Brain microvascular endothelial cell (primary cell): ENCODE measurements around the gene RHOA.

Experiments
- DNase-seq: peaks from one replicate; pipeline ENCODE4 v3.0.0-alpha.2; 2020
- H3K27ac ChIP-seq: fragments of 250-450 bp; sonication (Bioruptor Pico); 2 replicates; pipeline ENCODE4 v1.5.1; 2020; ENCODE audit warnings: mild to moderate bottlenecking, moderate library complexity
- H3K27me3 ChIP-seq: fragments of 250-450 bp; sonication (Bioruptor Pico); replicated peaks from 2 replicates; pipeline ENCODE4 v1.5.1; 2020; ENCODE audit warnings: mild to moderate bottlenecking
- H3K36me3 ChIP-seq: fragments of 250-450 bp; sonication (Bioruptor Pico); replicated peaks from 2 replicates; pipeline ENCODE4 v1.5.1; 2020; ENCODE audit warnings: mild to moderate bottlenecking
- H3K4me3 ChIP-seq: 2 replicates; pipeline ENCODE4 v1.5.1; 2011; ENCODE audit warnings: low read depth, mild to moderate bottlenecking, control low read depth, low read length, moderate library complexity
- CTCF ChIP-seq: IDR thresholded peaks from 2 replicates; pipeline ENCODE4 v1.5.1; 2011; ENCODE audit warnings: low read depth, mild to moderate bottlenecking, moderate library complexity, low read length, control low read depth, inconsistent platforms; ENCODE audit errors: missing control alignments
- in situ Hi-C: cut with HindIII; loops from 2 replicates; pipeline ENCODE4 v1.10.0; 2017; ENCODE audit warnings: low sequenced_read_pairs, low pct_ligation_motif_present

RHOA gene

GRCh38 chr3:49371946-49372345 is 39.8 kb downstream of the RHOA start:
- peaks cover 56% of the 10 kb centered on the region for H3K36me3 ChIP-seq

GRCh38 chr3:49370585-49371290 is 41.0 kb downstream of the RHOA start:
- Histone ChIP-seq H3K27ac (no peak overlapping the region), H3K36me3 (peaks cover 68% of the 10 kb centered on the region), H3K27me3 (no peaks in the 10 kb centered on the region), H3K4me3 (no peak overlapping the region)
- in situ Hi-C loops, result no loop called here
- no peak for TF ChIP-seq CTCF
- no peak for DNase-seq

More at GRCh38 chr3:49371946-49372345, 39.8 kb downstream of the RHOA start:
- Histone ChIP-seq H3K4me3 (no peak overlapping the region), H3K27ac (no peak overlapping the region), H3K27me3 (no peaks in the 10 kb centered on the region)
- no peak for DNase-seq
- TF ChIP-seq CTCF, result no peak
- in situ Hi-C loops, result no loop called here

- TF ChIP-seq CTCF, result no peak
- in situ Hi-C loops, result no loop called here
- H3K36me3 ChIP-seq, result peaks cover 80% of the 10 kb centered on the region
Measured at GRCh38 chr3:49362561-49362960, 49.2 kb downstream of the RHOA start.

GRCh38 chr3:49359623-49360022 is 52.2 kb downstream of the RHOA start:
- H3K27me3 ChIP-seq, result no peaks in the 10 kb centered on the region
- H3K27ac ChIP-seq, result no peak overlapping the region
- peaks cover 75% of the 10 kb centered on the region for H3K36me3 ChIP-seq
- TF ChIP-seq CTCF, result no peak
- DNase-seq, result no peak
- in situ Hi-C loops, result no loop called here
- H3K4me3 ChIP-seq, result no peak overlapping the region

More at GRCh38 chr3:49362561-49362960, 49.2 kb downstream of the RHOA start:
- Histone ChIP-seq H3K27ac (no peak overlapping the region), H3K4me3 (no peak overlapping the region), H3K27me3 (no peaks in the 10 kb centered on the region)
- DNase-seq, result no peak

- no peak for TF ChIP-seq CTCF
- Histone ChIP-seq H3K36me3 (peaks cover 67% of the 10 kb centered on the region), H3K4me3 (peak overlapping the region; percentile 61), H3K27me3 (no peaks in the 10 kb centered on the region), H3K27ac (peak overlapping the region; percentile 88)
- DNase-seq, result no peak
- in situ Hi-C loops, result no loop called here
Measured at GRCh38 chr3:49358884-49359225, 52.9 kb downstream of the RHOA start.
